NCI-H460 (cell line): ENCODE results near the gene MPG. TPM values are rescaled to one million over a fixed set of nuclear protein-coding genes. Genes with fewer than 3 reads are reported as not detected.

Source experiments
- small RNA-seq, 2 experiments: library from RNA; depleted of rRNA; stranded (forward); fragments of <200 nt; gene quantifications; one replicate each; pipeline ENCODE3, GENCODE V24; 2014
- total RNA-seq: library from RNA; depleted of rRNA; stranded (reverse); fragments of >200 nt; shearing (Covaris generic); gene quantifications from 2 replicates; pipeline ENCODE4 v1.2.3, GENCODE V29; 2014; rRNA removed

Gene MPG
- total RNA-seq, 1 experiment from 2014 or later = 84.4 TPM

Small RNAs within 50 kb of the gene (small RNA-seq; reads per million reads assigned to genes)
- gene Z69720.2 = 0 reads per million in 2 experiments

Other genes with a start within 250 kb of the MPG start
- 12.6 and 13.3 TPM in 2 replicates for gene POLR3K, start 24.6 kb upstream of the MPG start, total RNA-seq
- 10.6 and 15.5 TPM in 2 replicates for gene SNRNP25, start 24.4 kb upstream of the MPG start, total RNA-seq
- gene RHBDF1, start 5.6 kb upstream of the MPG start, total RNA-seq = 22.2 and 23.3 TPM in 2 replicates
- gene NPRL3, start 60.4 kb downstream of the MPG start, total RNA-seq = 20.9 and 21.3 TPM in 2 replicates
- gene HBZ, start 74.4 kb downstream of the MPG start, total RNA-seq = not detected in 2 replicates
- not detected in 2 replicates for gene HBM, start 87.8 kb downstream of the MPG start, total RNA-seq
- not detected in 2 replicates for gene HBA2, start 94.7 kb downstream of the MPG start, total RNA-seq
- gene HBA1, start 98.5 kb downstream of the MPG start, total RNA-seq = 2.2 TPM in 1 of 2 replicates, not detected in the other
- gene HBQ1, start 102.2 kb downstream of the MPG start, total RNA-seq = 1.5 and 2.4 TPM in 2 replicates
- gene LUC7L, start 151.2 kb downstream of the MPG start, total RNA-seq = 38.4 and 40.8 TPM in 2 replicates
- gene FAM234A, start 156.6 kb downstream of the MPG start, total RNA-seq = 41.5 and 45.8 TPM in 2 replicates
- 6.6 and 6.9 TPM in 2 replicates for gene RGS11, start 197.7 kb downstream of the MPG start, total RNA-seq
- gene ARHGDIG, start 202.4 kb downstream of the MPG start, total RNA-seq = 2.5 and 2.9 TPM in 2 replicates
- 0.40 and 0.64 TPM in 2 replicates for gene PDIA2, start 204.9 kb downstream of the MPG start, total RNA-seq